ENCODE data around the gene SNX17.
"Not testable (repeated sequence)": the region's sequence is repeated elsewhere in the genome, so short reads cannot be mapped to it uniquely, and the experiment has no call there.

Gene SNX17

GRCh38 chr2:27370026-27370815 lies at the start of gene SNX17, which contains the start of gene EIF2B4:
Gene SNX17, plus strand, starts transcription at chr2:27370616. Its CDS starts 128 bp downstream, at chr2:27370744.
Gene EIF2B4, minus strand, starts transcription at chr2:27370338. Its CDS starts 24 bp downstream, at chr2:27370314.
- peak; percentile 99 for DNase-seq (ENCODE audit: low read depth)

GRCh38 chr2:27320958-27321543 lies 49.4 kb upstream of the SNX17 start:
- DNase-seq (ENCODE audit: low read depth) = no peak

- DNase-seq (ENCODE audit: low read depth) = no peak
Measured at GRCh38 chr2:27322301-27322765, 48.1 kb upstream of the SNX17 start.

- DNase-seq (ENCODE audit: low read depth) = peak; percentile 82
Measured at GRCh38 chr2:27322766-27323595, 47.4 kb upstream of the SNX17 start, which contains the start of gene MPV17. Gene MPV17, minus strand, starts transcription at chr2:27323097. Its CDS starts 580 bp downstream, at chr2:27322517.

DNA sequence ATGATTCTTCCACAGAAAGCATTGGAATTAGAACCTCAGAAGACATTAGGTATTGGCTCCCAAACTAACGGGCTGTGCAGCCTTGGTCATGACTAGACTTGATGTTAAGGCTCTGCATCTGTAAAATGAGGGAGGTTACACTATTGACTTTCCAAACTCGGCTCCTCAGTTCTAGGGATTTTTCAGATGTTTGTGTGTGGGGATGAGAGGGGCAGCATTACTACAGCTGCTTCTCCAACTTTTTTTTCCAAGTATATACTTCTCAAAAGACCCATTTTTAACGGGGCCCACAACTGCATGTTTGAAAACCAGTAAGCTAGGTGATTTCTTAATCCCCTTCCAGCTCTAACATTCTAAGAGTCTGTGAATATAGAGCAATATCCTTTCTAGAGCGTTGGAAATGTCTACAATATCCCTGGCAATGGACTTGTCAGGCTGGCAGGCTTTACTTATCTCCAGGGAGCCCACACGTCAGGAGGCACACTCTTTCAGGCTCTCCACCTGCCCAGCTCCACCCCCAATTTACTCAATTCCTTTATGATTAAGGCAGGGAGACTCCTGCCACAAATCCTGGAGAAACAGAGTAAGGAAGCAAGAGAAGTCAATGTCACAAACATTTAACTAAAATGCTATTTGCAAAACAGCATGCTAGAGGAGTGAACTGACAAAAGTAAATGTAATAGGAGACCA lies 46.7 kb upstream of the SNX17 start:
- DNase-seq (ENCODE audit: low read depth) = no peak

DNA sequence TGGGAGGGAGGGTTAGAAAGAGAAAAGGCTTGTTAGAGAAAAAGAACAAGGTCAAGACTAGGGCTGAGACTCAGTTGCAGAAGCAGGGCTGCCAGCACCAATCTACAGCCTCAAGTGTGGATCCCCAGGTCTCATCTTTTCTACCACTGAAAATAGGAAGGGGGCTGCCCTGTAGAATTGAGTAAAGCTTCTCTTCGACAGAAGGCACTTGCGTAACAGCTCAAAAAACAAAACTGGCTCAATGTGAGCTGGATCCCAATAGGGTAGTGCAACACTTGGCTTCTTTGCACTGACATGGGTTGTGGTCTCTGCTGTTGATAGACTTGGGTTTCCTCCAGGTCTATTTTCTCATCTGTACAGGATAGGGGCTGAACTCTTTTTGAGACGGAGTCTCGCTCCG lies 45.7 kb upstream of the SNX17 start:
- DNase-seq (ENCODE audit: low read depth) = no peak

GRCh38 chr2:27335311-27335710 lies 35.1 kb upstream of the SNX17 start:
- DNase-seq (ENCODE audit: low read depth) = no peak

DNA sequence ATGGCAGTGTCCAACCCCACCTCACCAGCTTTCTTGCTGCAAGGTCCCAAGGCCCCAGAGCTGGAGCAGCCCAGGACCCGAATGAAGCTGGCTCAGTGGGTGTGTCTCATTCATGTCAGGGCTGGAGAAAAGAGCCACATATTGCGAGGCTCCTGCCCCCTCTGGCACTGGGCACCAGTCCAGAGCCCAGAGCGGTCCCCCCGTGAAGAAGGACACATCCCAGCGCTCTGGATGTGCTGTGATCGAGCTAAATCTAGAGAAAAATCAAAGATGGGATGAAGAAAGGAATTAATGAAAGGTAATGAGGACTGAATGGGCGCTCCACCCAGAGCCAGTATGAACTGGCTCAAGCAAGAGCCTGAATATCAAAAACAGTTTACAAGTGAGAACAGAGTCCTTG lies 34.2 kb upstream of the SNX17 start:
- DNase-seq (ENCODE audit: low read depth) = no peak

- DNase-seq (ENCODE audit: low read depth) = no peak
Measured at GRCh38 chr2:27347641-27348040, 22.8 kb upstream of the SNX17 start.

DNA sequence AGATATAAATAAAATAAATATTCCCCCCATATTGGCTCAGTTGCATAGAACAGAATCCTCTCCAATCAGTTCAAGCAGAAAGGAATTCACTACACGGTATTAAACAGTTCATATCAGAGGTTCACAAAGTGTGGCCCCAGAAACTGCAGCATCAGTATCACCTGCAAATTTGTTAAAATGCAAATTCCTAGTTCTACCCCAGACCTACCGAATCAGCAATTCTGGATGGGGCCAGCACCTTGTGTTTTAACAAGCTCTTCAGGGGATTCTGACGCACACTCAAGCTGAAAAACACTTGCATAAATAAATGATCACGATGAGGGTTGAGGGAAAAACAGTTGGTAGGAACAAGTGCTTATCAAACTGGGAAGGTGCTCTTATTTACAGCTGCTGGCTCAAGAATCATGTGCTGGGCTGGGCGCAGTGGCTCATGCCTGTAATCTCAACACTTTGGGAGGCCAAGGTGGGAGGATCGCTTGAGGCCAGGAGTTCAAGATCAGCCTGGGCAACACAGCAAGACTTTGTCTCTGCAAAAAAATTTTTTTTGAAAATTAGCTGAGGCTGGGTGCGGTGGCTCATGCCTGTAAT lies 20.2 kb upstream of the SNX17 start:
- DNase-seq (ENCODE audit: low read depth) = no peak

DNA sequence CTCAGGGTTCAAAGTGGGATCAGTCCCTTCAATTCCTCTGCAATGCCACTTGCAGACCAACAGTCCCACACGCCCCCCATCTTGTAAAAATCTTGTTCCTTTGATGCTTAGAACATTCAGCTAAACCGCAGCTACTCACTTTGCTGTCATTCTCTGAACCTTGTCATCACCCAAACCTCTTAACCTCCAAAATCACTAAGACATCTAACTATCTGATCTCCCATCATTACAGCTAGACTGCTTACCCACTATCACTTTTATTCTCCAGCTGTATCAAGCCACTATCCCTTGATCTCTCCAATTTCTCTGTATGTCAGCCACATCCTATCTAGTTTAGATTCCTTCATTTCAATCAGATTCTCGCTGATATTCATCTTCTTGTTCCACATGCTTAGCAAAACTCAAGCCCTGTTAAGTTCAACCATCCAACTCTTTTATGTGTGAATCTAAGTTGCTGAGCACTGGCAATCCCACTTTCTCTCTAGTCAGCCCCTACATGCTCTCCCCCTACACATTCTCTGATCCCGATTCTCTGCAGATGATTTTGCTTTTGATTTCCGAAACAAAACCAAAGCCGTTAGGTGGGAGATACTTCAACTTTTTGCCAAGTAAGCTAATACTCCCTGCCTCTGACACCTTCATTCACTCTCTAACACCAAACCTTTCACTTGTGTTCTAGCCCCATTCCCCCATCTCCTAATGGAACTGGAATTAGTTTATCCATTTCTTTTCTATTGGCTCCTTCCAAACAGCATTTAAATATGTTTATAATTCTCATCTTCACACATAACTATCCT lies 18.4 kb upstream of the SNX17 start:
- DNase-seq (ENCODE audit: low read depth) = no peak

GRCh38 chr2:27353386-27353761 lies 17.0 kb upstream of the SNX17 start:
- DNase-seq (ENCODE audit: low read depth) = not testable (repeated sequence)

GRCh38 chr2:27353762-27354596 lies 16.4 kb upstream of the SNX17 start:
- DNase-seq (ENCODE audit: low read depth) = no peak

DNA sequence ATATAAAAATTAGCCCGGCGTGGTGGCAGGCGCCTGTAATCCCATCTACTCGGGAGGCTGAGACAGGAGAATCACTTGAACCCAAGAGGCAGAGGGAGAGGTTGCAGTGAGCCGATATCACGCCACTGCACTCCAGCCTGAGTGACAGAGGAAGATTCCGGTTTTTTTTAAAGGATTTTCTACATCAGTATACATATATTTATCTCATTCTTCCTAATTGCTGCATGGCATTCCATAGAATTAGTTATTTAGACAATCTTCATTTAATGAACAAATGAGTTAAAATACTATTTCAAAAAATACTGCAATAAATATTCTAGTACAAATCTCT lies 15.9 kb upstream of the SNX17 start:
- DNase-seq (ENCODE audit: low read depth) = no peak

DNA sequence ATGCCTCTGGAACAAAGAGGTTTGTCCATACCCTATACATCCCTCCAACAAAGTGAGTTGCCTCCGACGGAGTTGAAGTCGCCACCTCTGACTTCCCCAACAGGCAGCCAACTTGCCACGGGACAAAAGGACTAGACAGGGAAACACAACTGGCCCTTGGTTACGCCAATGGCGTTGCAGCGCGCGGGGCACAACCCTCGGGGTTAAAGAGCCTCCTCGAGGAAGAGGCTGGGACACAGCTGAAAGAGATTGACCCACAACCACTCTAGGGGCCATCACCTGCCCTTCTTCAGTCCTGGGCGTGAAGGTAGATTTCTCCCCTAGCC lies 14.4 kb upstream of the SNX17 start:
- DNase-seq (ENCODE audit: low read depth) = peak; percentile 21

DNA sequence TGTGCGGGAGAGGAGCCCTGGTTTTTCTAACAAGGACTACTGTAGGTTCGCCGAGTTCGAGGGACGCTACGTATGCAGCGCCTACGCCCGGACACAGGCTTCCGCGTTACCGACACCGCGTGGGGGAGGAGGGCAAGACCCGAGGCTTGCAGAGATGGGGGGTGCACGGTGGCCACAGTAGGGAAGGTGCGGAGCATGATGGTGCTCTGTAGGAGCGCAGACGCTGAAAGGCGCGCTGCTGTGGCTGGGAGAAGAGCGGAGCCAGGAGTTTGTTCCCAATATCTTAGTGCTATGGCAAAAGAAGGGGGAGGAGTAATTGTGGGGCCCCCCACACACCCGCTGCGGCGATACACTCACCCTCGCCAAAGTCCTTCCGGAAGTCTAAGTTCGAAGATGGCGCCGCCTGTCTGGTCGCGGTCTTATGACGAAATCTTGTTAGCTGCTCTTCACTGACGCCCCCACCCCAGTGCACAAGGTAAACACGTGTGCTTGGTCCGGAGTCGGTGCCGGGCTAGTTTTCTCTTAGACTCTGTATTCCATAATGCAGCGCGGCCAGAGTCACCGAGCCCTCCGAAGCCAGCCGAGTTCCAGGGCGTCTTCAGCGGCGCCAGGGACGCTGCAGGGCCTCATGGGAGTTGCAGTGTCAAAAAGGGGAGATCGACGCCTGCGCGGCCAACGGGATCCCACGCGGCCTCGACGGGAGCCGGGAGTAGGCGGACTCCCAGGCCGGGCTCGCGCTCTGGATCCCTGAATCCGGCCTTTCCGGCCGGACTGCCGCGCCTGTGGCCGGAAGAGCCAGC lies 13.8 kb upstream of the SNX17 start, which contains the start of gene GTF3C2:
TSS of gene GTF3C2 (minus strand) at position 383 of the 800 bp plus-strand sequence. CDS start 13,210 bp downstream, outside the sequence.
- peak; percentile 89 for DNase-seq (ENCODE audit: low read depth)

- DNase-seq (ENCODE audit: low read depth) = no peak
Measured at GRCh38 chr2:27362678-27363420, 7.6 kb upstream of the SNX17 start.

GRCh38 chr2:27363933-27364332 lies 6.5 kb upstream of the SNX17 start:
- DNase-seq (ENCODE audit: low read depth) = no peak

All from activated T-helper 9 cell treated with anti-CD3 and anti-CD28 coated beads, Interleukin-2, amount 50 U/mL, for 16 hours (primary cell).